Body of pancreas (tissue), 4 donors: ENCODE measurements around the gene PHRF1. TPM values are rescaled to one million over a fixed set of nuclear protein-coding genes. Genes with fewer than 3 reads are reported as not detected.

ENCODE experiments used
- ATAC-seq: fragments of 150-250 bp; one replicate; pipeline ENCODE4 v1.9.1; 2016
- DNase-seq, 4 donors: peaks; one replicate each; pipeline ENCODE4 v3.0.0-alpha.2; 2019
- H3K27ac ChIP-seq, 4 donors: fragments of 200-600 bp; sonication (generic); 1 replicate in 3 of 4; 2 replicates in 1 of 4; pipeline versions ENCODE4 v1.5.1 to v1.6.1; 2016 to 2019; ENCODE audit warnings: mild to moderate bottlenecking in 1 of 4, mixed read lengths in 1 of 4, moderate library complexity in 1 of 4
- H3K27me3 ChIP-seq, 2 donors: fragments of 200-600 bp; sonication (generic); one replicate each; pipeline ENCODE4 v1.6.0; 2016; ENCODE audit warnings: mild to moderate bottlenecking in 1 of 2
- H3K36me3 ChIP-seq, 2 donors: fragments of 200-600 bp; sonication (generic); replicated peaks in 1 of 2; 2 replicates each; pipeline ENCODE4 v1.5.1; 2016; ENCODE audit warnings: low read depth in 2 of 2; ENCODE audit not compliant: insufficient read depth in 1 of 2
- H3K4me1 ChIP-seq: fragments of 200-600 bp; sonication (generic); one replicate; pipeline ENCODE4 v1.6.0; 2016
- H3K4me3 ChIP-seq, 2 donors: fragments of 200-600 bp; sonication (generic); 1 replicate in 1 of 2; 2 replicates in 1 of 2; pipeline ENCODE4 v1.5.1; 2016 to 2019
- H3K9me3 ChIP-seq, 3 donors: fragments of 200-600 bp; sonication (generic); 1 replicate in 2 of 3; 2 replicates in 1 of 3; pipeline ENCODE4 v1.5.1; 2016
- CTCF ChIP-seq, 7 experiments: fragments of 450-650 bp in 4 of 7; fragments of 200-600 bp in 3 of 7; sonication (generic) in 3 of 7; IDR thresholded peaks; one replicate each; pipeline ENCODE4 v1.5.1; 2016 to 2019; ENCODE audit warnings: antibody characterized with exemption in 7 of 7
- POLR2A ChIP-seq, 3 donors: fragments of 450-650 bp; IDR thresholded peaks; one replicate each; pipeline ENCODE4 v1.6.1; 2016; ENCODE audit warnings: antibody characterized with exemption in 3 of 3, mild to moderate bottlenecking in 2 of 3
- WGBS, 2 donors: methylation state at CpG; one replicate each; pipeline ENCODE4 v1.1.5; 2017; 5-methylcytosine and 5-hydroxymethylcytosine counted together
- intact Hi-C: fragments of 100-400 bp; cut with DNase I; formaldehyde crosslinking; loops from one replicate; pipeline ENCODE4 v1.15.1; 2023
- total RNA-seq, 2 donors: library from RNA; depleted of rRNA; stranded (reverse); fragments of >200 nt; gene quantifications; one replicate each; pipeline ENCODE4 v1.1.0, GENCODE V29; 2016

PHRF1 gene
- total RNA-seq, 2 donors from 2014 or later: 18.2 to 34.3 TPM

- no peak for DNase-seq
- intact Hi-C loops: no loop called here
- H3K4me3 ChIP-seq: no peak overlapping the region
- no peaks in the 10 kb centered on the region for H3K27me3 ChIP-seq
- no peak overlapping the region for H3K27ac ChIP-seq
- no peaks in the 10 kb centered on the region for H3K9me3 ChIP-seq
- no peak for ATAC-seq
- H3K36me3 ChIP-seq: peaks cover 27 to 48% of the 10 kb centered on the region in 2 donors
- 94% methylated on average over 15 of the region's 18 CpGs; no CpG with 5 or more reads in 1 of the 2 donors for WGBS, 2 donors
- TF ChIP-seq CTCF (IDR thresholded peaks at IDR 0.05) (no peak), POLR2A (IDR thresholded peaks at IDR 0.05) (no peak)
- H3K4me1 ChIP-seq: peaks cover 13% of the 10 kb centered on the region
Measured at GRCh38 chr11:610146-610801, 34.0 kb downstream of the PHRF1 start.

- H3K4me3 ChIP-seq: no peak overlapping the region
- H3K4me1 ChIP-seq: peaks cover 17% of the 10 kb centered on the region
- intact Hi-C loops: no loop called here
- H3K9me3 ChIP-seq: no peaks in the 10 kb centered on the region
- WGBS, 2 donors: 89 to 93% methylated on average over 31 to 36 of the region's 49 CpGs
- no peak overlapping the region for H3K27ac ChIP-seq
- peaks cover 26 to 39% of the 10 kb centered on the region in 2 donors for H3K36me3 ChIP-seq
- ATAC-seq (no peak), DNase-seq (no peak)
- no peak for TF ChIP-seq POLR2A (IDR thresholded peaks at IDR 0.05)
- no peak for TF ChIP-seq CTCF (IDR thresholded peaks at IDR 0.05)
- H3K27me3 ChIP-seq: no peaks in the 10 kb centered on the region
Measured at GRCh38 chr11:611001-611996, 35.0 kb downstream of the PHRF1 start.

- Histone ChIP-seq H3K4me3 (no peak overlapping the region), H3K27me3 (no peaks in the 10 kb centered on the region), H3K9me3 (no peaks in the 10 kb centered on the region), H3K36me3 (peaks cover 26 to 31% of the 10 kb centered on the region in 2 donors), H3K4me1 (peaks cover 21% of the 10 kb centered on the region), H3K27ac (no peak overlapping the region)
- no peak for DNase-seq
- no peak for TF ChIP-seq CTCF (IDR thresholded peaks at IDR 0.05)
- no peak for TF ChIP-seq POLR2A (IDR thresholded peaks at IDR 0.05)
- no peak for ATAC-seq
- 41 to 75% methylated on average over 4 to 26 of the region's 27 CpGs for WGBS, 2 donors
- intact Hi-C loops: no loop called here
Measured at GRCh38 chr11:612201-612960, 36.1 kb downstream of the PHRF1 start.

- intact Hi-C loops: no loop called here
- WGBS, 2 donors: 97 to 100% methylated on average over 3 to 6 of the region's 10 CpGs
- H3K4me1 ChIP-seq: peaks cover 21% of the 10 kb centered on the region
- no peak overlapping the region for H3K27ac ChIP-seq
- H3K9me3 ChIP-seq: no peaks in the 10 kb centered on the region
- no peak overlapping the region for H3K4me3 ChIP-seq
- no peaks in the 10 kb centered on the region for H3K27me3 ChIP-seq
- TF ChIP-seq CTCF (IDR thresholded peaks at IDR 0.05) (no peak), POLR2A (IDR thresholded peaks at IDR 0.05) (no peak)
- peaks cover 26 to 27% of the 10 kb centered on the region in 2 donors for H3K36me3 ChIP-seq
- ATAC-seq: no peak
- DNase-seq: no peak
Measured at GRCh38 chr11:612961-613300, 36.7 kb downstream of the PHRF1 start.
